ENCODE results near the gene CERS5. TPM values are rescaled to one million over a fixed set of nuclear protein-coding genes. Genes with fewer than 3 reads are reported as not detected.
"Not testable (repeated sequence)": the region's sequence is repeated elsewhere in the genome, so short reads cannot be mapped to it uniquely, and the experiment has no call there.

Gene CERS5
- total RNA-seq, 2 donors from 2014 or later = 15.6 to 22.8 TPM

- peak; percentile 23 to 72 for ATAC-seq
- intact Hi-C loops (cut with DNase I) = no loop called here
- no peak for DNase-seq
Measured at GRCh38 chr12:50151047-50151687, 16.0 kb downstream of the CERS5 start.

- DNase-seq = no peak
- ATAC-seq = no peak
- intact Hi-C loops (cut with DNase I) = no loop called here
Measured at GRCh38 chr12:50149311-50149710, 17.9 kb downstream of the CERS5 start.

GRCh38 chr12:50148011-50148410, 19.2 kb downstream of the CERS5 start:
- DNase-seq; intact Hi-C loops (cut with DNase I); ATAC-seq: not testable (repeated sequence)

DNA sequence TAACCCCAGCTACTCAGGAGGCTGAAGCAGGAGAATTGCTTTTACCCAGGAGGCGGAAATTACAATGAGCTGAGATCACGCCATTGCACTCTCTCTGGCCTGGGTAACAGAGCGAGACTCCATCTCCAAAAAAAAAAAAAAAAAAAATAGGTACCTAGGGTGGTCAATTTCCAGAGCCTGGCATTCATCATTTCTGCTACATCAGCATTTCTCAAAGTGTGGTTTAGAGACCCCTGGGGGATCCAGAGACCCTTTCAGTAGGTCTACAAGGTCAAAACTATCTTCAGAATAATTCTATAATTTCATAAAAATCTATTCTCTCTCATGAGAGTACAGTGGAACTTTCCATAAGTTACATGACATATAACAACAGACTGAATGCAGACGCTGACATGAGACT, 19.9 kb downstream of the CERS5 start:
- ATAC-seq (no peak), DNase-seq (no peak)
- intact Hi-C loops (cut with DNase I) = no loop called here

DNA sequence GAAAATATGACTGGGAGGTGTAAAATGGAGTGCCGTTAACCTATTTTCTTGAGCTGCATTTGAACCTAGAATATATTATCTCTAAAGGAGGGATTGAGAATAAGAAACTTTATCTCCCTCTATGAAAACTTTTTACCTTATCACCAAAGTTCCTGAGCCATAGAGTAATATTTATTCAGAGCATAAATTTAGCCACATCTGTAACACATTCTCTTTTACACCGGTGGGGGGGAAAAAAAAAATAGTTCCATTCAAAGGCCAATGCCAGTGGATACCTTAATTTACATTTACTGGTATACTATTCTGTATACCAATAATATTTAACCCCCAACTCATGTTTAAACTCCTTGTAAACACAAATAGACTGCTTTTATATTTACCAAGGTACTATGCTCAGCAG, 21.7 kb downstream of the CERS5 start:
- ATAC-seq (no peak), DNase-seq (no peak)
- intact Hi-C loops (cut with DNase I) = no loop called here

- no peak for ATAC-seq
- DNase-seq = no peak
- intact Hi-C loops (cut with DNase I) = no loop called here
Measured at GRCh38 chr12:50142993-50143392, 24.2 kb downstream of the CERS5 start.

DNA sequence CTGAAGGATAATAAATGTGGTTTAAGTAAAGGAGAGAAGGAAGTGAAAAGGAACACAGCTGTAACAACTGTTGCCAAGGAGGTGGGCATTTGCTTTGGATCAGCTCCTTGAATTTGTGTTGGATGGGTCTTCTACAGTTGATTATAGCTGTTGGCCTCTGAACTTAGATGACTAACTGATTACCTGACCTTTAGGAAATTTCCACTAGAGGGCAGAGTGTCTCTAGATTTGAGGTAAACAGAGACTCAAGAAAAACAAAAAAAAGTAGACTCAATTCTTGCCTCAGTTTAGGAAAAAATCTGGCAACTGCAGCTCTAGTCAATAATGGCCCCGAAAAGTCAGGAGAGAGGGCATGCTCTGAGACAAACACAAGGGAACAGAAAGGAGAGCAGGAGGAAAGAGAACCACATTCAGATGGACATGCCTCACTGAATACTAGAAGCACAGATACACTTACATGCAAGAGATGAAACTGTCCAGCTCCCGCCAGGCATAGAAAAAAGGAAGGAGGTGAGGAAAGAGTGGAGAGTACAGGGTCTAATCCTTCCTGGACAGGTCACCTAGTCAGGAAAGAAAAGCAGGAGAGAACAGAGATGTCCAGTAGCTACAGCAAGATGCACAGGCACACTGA, 34.5 kb downstream of the CERS5 start:
- ATAC-seq (no peak), DNase-seq (no peak)
- intact Hi-C loops (cut with DNase I) = no loop called here

GRCh38 chr12:50129290-50129689, 37.9 kb downstream of the CERS5 start:
- ATAC-seq = no peak
- no peak for DNase-seq
- intact Hi-C loops (cut with DNase I) = no loop called here

DNA sequence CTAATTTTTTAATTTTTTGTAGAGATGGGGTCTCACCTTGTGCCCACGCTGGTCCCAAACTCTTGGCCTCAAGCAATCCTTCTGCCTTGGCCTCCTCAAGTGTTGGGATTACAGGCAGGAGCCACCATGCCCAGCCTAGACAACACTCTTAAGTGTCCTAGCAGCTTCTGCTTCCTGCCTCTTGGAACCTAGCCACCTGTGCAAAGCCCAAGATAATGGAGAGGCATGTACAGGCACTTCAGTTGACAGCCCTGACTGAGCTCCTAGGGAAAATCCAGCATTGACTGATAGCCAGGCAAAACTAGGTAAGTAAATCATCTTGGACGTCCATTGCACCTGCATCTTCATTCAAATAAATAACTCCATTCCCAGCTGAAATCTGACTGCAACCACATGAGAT, 39.6 kb downstream of the CERS5 start:
- intact Hi-C loops (cut with DNase I) = no loop called here
- no peak for DNase-seq
- ATAC-seq = peak in 1 of 2 donors; percentile 76

DNA sequence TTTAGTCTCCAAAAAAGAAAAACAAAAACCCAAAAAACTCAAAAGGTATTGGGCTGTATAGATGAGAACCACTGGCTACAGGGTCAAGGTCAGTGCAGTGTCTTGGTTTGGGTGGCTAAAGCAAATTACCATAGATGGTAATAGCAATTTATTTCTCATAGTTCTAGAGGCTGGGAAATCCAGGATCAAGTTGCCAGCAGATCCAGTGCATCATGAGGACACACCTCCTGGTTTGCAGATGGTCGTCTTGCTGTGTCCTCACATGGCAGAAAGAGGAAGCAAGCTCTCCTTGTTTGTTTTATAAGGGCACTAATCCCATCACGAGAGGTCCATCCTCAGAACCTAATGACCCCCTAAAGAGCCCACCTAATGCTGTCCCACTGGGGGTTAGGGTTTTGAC, 44.0 kb downstream of the CERS5 start:
- intact Hi-C loops (cut with DNase I) = no loop called here
- ATAC-seq = peak in 1 of 2 donors; percentile 16
- DNase-seq = no peak

- intact Hi-C loops (cut with DNase I) = no loop called here
- DNase-seq (no peak), ATAC-seq (no peak)
Measured at GRCh38 chr12:50121641-50122040, 45.5 kb downstream of the CERS5 start.

- ATAC-seq (no peak), DNase-seq (no peak)
- intact Hi-C loops (cut with DNase I) = no loop called here
Measured at GRCh38 chr12:50120953-50121352, 46.2 kb downstream of the CERS5 start.

DNA sequence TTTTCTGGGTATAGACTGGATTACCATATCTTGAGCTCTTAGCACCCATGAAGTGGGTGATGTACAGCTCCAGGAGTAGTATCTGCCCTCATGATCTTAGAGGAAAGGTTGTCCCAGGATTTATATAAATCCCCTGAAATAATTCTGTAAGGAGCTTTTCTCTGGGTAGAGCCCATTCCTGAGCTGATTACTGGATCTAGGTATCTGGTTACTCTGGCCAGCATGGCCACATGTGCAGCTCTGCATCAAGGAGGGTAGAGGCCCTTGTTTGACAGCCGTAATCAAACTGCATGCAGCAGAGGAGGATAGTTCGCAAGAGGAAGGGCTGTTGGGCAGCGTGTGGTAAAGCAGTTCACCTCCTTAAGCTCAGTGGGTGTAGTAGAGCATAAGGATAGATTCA, 46.6 kb downstream of the CERS5 start:
- DNase-seq (no peak), ATAC-seq (no peak)
- intact Hi-C loops (cut with DNase I) = no loop called here

DNA sequence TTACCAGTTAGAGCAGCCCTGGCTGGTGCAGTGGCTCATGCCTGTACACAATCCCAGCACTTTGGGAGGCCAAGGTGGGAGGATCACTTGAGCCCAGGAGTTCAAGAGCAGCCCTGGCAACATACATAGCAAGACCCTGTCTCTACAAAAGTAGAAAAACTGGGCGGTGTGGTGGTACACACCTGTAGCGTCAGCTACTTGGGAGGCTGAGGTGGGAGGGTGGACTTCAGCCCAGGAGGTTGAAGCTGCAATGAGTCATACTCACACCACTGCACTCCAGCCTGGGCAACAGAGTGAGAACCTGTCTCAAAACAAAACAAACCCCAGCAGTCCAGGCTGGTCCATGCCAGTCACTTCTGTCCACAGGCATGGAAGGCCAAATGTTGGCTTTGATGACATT, 47.8 kb downstream of the CERS5 start:
- intact Hi-C loops (cut with DNase I) = loop anchor here in 1 of 2 donors (5.0 kb wide), 1 partner anchor 48 kb away; the partner anchor contains the start of gene CERS5
- no peak for ATAC-seq
- no peak for DNase-seq

GRCh38 chr12:50117057-50117622, 50.0 kb downstream of the CERS5 start:
- intact Hi-C loops (cut with DNase I) = loop anchor here in 1 of 2 donors (5.0 kb wide), 1 partner anchor 50 kb away; the partner anchor contains the start of gene CERS5
- DNase-seq (no peak), ATAC-seq (peak; percentile 45 to 70)

- intact Hi-C loops (cut with DNase I) = no loop called here
- ATAC-seq (peak in 1 of 2 donors; percentile 4), DNase-seq (no peak)
Measured at GRCh38 chr12:50112456-50113218, 54.5 kb downstream of the CERS5 start.

DNA sequence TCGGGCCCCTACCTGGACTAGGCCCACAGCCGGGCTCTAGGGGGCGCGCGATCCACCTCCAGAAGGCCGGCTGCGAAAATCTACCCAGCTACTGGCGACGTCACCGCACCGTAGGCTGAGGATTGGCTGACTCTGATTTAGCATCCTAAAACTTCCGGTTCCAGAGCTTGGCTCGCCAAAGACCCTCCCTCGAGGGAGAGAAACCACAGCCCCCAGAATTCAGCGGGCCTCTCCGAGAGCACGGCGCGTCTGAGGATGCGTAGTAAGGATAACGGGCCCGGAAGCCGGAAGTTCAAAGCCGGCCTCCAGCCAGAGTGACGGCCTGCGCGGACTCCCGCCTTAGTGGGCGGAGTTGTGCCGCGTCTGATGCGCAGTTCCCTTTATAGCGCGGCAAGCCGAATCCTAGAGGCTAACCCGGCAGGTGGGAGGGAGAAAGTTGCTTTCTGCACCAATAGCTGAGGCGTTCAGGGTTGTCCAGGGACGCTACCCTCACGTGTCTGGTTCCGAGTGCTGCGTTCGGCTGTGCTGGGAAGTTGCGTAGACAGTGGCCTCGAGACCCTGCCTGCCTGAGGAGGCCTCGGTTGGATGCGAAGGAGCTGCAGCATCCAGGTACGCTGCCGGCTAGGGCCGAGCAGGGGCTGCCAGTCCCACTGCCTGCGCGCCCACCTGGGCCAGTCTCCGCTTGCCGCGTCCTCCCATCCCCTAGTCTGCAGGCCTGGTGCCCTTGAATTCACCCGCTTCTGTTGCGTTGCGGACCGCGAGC, 55.3 kb downstream of the CERS5 start, which contains the start of gene COX14:
TSS of gene COX14 (plus strand) at position 544 of the 763 bp plus-strand sequence. CDS start 7,808 bp downstream, outside the sequence.
- DNase-seq (peak; percentile 99), ATAC-seq (peak; percentile 85 to 95)
- intact Hi-C loops (cut with DNase I) = no loop called here

GRCh38 chr12:50111395-50111692, 55.8 kb downstream of the CERS5 start:
- peak; percentile 1 for ATAC-seq

DNA sequence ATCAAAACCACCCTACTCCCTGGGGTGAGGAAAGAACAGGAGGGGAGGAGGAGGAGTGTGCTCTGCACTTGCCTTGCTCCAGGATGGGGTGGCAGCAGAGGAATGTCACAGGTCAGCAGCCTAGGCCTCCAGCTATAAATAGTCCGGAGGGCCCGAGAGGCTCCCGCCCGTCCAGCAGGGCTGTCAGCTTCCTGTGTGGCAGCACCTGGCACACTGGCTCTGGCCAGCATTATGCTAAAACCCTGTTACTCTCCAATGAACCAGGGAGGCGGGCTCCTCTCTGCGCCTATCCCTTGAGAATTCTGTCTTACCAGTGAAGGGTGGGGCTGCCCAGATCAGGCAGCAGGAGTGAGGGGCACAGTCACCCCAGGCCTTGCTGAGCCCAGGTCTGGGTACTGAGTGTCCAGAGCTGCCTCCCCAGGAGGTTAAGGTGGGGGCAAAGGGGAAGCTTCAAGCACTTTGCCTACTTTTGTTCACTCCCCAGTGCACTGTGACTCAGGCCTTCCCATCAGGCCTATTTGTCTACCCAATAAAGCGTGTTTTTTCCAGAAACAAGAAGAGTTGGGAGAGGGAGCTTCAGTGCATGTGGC, 56.3 kb downstream of the CERS5 start:
- peak; percentile 66 for DNase-seq
- intact Hi-C loops (cut with DNase I) = no loop called here
- ATAC-seq = peak; percentile 28 to 35

More at GRCh38 chr12:50111395-50111692, 55.8 kb downstream of the CERS5 start:
- DNase-seq = no peak
- intact Hi-C loops (cut with DNase I) = no loop called here
